ENCODE measurements around the gene SPINT1.

Gene SPINT1

GRCh38 chr15:40823572-40824343 lies 20.1 kb upstream of the SPINT1 start:
- H3K9me3 Mint-ChIP-seq = no peaks in the 10 kb centered on the region
- ATAC-seq = peak; percentile 50
- DNase-seq = no peak
- no peaks in the 10 kb centered on the region for H3K27me3 Mint-ChIP-seq
- peak overlapping the region in 1 of 2 donors; percentile 82 for H3K27ac Mint-ChIP-seq
- H3K4me3 Mint-ChIP-seq = no peak overlapping the region
- H3K4me1 Mint-ChIP-seq = no peaks in the 10 kb centered on the region

- Mint-ChIP-seq H3K27ac (no peak overlapping the region), H3K4me1 (no peaks in the 10 kb centered on the region), H3K27me3 (no peaks in the 10 kb centered on the region), H3K9me3 (no peaks in the 10 kb centered on the region), H3K4me3 (no peak overlapping the region)
- ATAC-seq (no peak), DNase-seq (no peak)
Observed at GRCh38 chr15:40825661-40826422, 18.0 kb upstream of the SPINT1 start.

- no peaks in the 10 kb centered on the region for H3K9me3 Mint-ChIP-seq
- H3K27me3 Mint-ChIP-seq = no peaks in the 10 kb centered on the region
- H3K4me3 Mint-ChIP-seq = no peak overlapping the region
- DNase-seq = no peak
- H3K4me1 Mint-ChIP-seq = no peaks in the 10 kb centered on the region
- H3K27ac Mint-ChIP-seq = no peak overlapping the region
- ATAC-seq = no peak
Observed at GRCh38 chr15:40826423-40827075, 17.3 kb upstream of the SPINT1 start.

GRCh38 chr15:40828447-40829036 lies 15.3 kb upstream of the SPINT1 start, which contains the start of gene PPP1R14D:
Gene PPP1R14D, minus strand, starts transcription at chr15:40828708. Its CDS starts 67 bp downstream, at chr15:40828641.
- peak within 1 kb of the TSS in 1 of 2 donors; percentile 4 for H3K27ac Mint-ChIP-seq
- DNase-seq (no peak), ATAC-seq (no peak)
- H3K27me3 Mint-ChIP-seq = no peaks in the 10 kb centered on the region
- no peaks in the 10 kb centered on the region for H3K4me1 Mint-ChIP-seq
- H3K9me3 Mint-ChIP-seq = no peaks in the 10 kb centered on the region
- H3K4me3 Mint-ChIP-seq = no peak within 1 kb of the TSS

- ATAC-seq = no peak
- Mint-ChIP-seq H3K4me3 (no peak overlapping the region), H3K27ac (no peak overlapping the region), H3K27me3 (no peaks in the 10 kb centered on the region), H3K9me3 (no peaks in the 10 kb centered on the region), H3K4me1 (no peaks in the 10 kb centered on the region)
- no peak for DNase-seq
Observed at GRCh38 chr15:40829115-40829514, 14.7 kb upstream of the SPINT1 start.

GRCh38 chr15:40830884-40831283 lies 13.0 kb upstream of the SPINT1 start:
- Mint-ChIP-seq H3K9me3 (no peaks in the 10 kb centered on the region), H3K27ac (no peak overlapping the region), H3K4me1 (no peaks in the 10 kb centered on the region)

GRCh38 chr15:40831861-40832260 lies 12.0 kb upstream of the SPINT1 start:
- ATAC-seq (no peak), DNase-seq (no peak)
- H3K4me1 Mint-ChIP-seq = no peaks in the 10 kb centered on the region
- no peaks in the 10 kb centered on the region for H3K27me3 Mint-ChIP-seq
- H3K9me3 Mint-ChIP-seq = no peaks in the 10 kb centered on the region
- no peak overlapping the region for H3K4me3 Mint-ChIP-seq
- H3K27ac Mint-ChIP-seq = no peak overlapping the region

More at GRCh38 chr15:40830884-40831283, 13.0 kb upstream of the SPINT1 start:
- H3K27me3 Mint-ChIP-seq = no peaks in the 10 kb centered on the region
- no peak for ATAC-seq
- H3K4me3 Mint-ChIP-seq = no peak overlapping the region
- no peak for DNase-seq

GRCh38 chr15:40832903-40833302 lies 10.9 kb upstream of the SPINT1 start:
- Mint-ChIP-seq H3K9me3 (no peaks in the 10 kb centered on the region), H3K27ac (no peak overlapping the region), H3K4me1 (no peaks in the 10 kb centered on the region), H3K27me3 (no peaks in the 10 kb centered on the region), H3K4me3 (no peak overlapping the region)
- DNase-seq (no peak), ATAC-seq (no peak)

- Mint-ChIP-seq H3K4me3 (no peak overlapping the region), H3K9me3 (no peaks in the 10 kb centered on the region), H3K27ac (no peak overlapping the region)
Observed at GRCh38 chr15:40836020-40836419, 7.8 kb upstream of the SPINT1 start.

GRCh38 chr15:40838756-40839155 lies 5.1 kb upstream of the SPINT1 start:
- no peaks in the 10 kb centered on the region for H3K9me3 Mint-ChIP-seq
- H3K27ac Mint-ChIP-seq = no peak overlapping the region
- ATAC-seq (no peak), DNase-seq (no peak)
- H3K4me1 Mint-ChIP-seq = no peaks in the 10 kb centered on the region
- no peak overlapping the region for H3K4me3 Mint-ChIP-seq
- H3K27me3 Mint-ChIP-seq = peaks cover 12% of the 10 kb centered on the region

More at GRCh38 chr15:40836020-40836419, 7.8 kb upstream of the SPINT1 start:
- no peaks in the 10 kb centered on the region for H3K27me3 Mint-ChIP-seq
- no peak for DNase-seq
- no peak for ATAC-seq
- H3K4me1 Mint-ChIP-seq = no peaks in the 10 kb centered on the region

GRCh38 chr15:40841741-40842140 lies 2.1 kb upstream of the SPINT1 start:
- ATAC-seq (no peak), DNase-seq (no peak)
- no peak overlapping the region for H3K27ac Mint-ChIP-seq
- no peaks in the 10 kb centered on the region for H3K9me3 Mint-ChIP-seq
- peaks cover 19% of the 10 kb centered on the region for H3K4me1 Mint-ChIP-seq
- peaks cover 27% of the 10 kb centered on the region for H3K27me3 Mint-ChIP-seq
- no peak overlapping the region for H3K4me3 Mint-ChIP-seq

- DNase-seq (no peak), ATAC-seq (no peak)
- peak overlapping the region; percentile 61 to 78 for H3K4me3 Mint-ChIP-seq
- no peak overlapping the region for H3K27ac Mint-ChIP-seq
- peaks cover 35% of the 10 kb centered on the region for H3K4me1 Mint-ChIP-seq
- no peaks in the 10 kb centered on the region for H3K9me3 Mint-ChIP-seq
- H3K27me3 Mint-ChIP-seq = peaks cover 27% of the 10 kb centered on the region
Observed at GRCh38 chr15:40843261-40843884, 475 bp upstream of the SPINT1 start.

- ATAC-seq (peak; percentile 68), DNase-seq (peak in 1 of 2 donors; percentile 50)
- peak overlapping the region in 1 of 2 donors; percentile 77 for H3K27ac Mint-ChIP-seq
- peaks cover 35% of the 10 kb centered on the region for H3K4me1 Mint-ChIP-seq
- peaks cover 27% of the 10 kb centered on the region for H3K27me3 Mint-ChIP-seq
- peak overlapping the region; percentile 87 to 90 for H3K4me3 Mint-ChIP-seq
- H3K9me3 Mint-ChIP-seq = no peaks in the 10 kb centered on the region
Observed at GRCh38 chr15:40844696-40845030, 815 bp downstream of the SPINT1 start.

GRCh38 chr15:40845036-40845435 lies 1.2 kb downstream of the SPINT1 start:
- H3K27ac Mint-ChIP-seq = peak overlapping the region in 1 of 2 donors; percentile 77
- no peak for ATAC-seq

More at GRCh38 chr15:40845036-40845435, 1.2 kb downstream of the SPINT1 start:
- Mint-ChIP-seq H3K9me3 (no peaks in the 10 kb centered on the region), H3K27me3 (peaks cover 27% of the 10 kb centered on the region), H3K4me1 (peaks cover 35% of the 10 kb centered on the region), H3K4me3 (peak overlapping the region; percentile 87 to 90)
- DNase-seq = no peak
